Mesothelial cell of epicardium (in vitro differentiated cells): ENCODE data around the gene ADGRA1. TPM values are rescaled to one million over a fixed set of nuclear protein-coding genes. Genes with fewer than 3 reads are reported as not detected.

Source experiments
- DNase-seq, 2 experiments: peaks; one replicate each; pipeline ENCODE4 v3.0.0; 2021; ENCODE audit warnings: low spot score in 2 of 2; ENCODE audit not compliant: unreplicated experiment in 2 of 2
- H3K27ac Mint-ChIP-seq: 2 replicates; pipeline ENCODE4 v1.8.0; 2021; ENCODE audit warnings: mixed read lengths
- H3K27me3 Mint-ChIP-seq: 2 replicates; pipeline ENCODE4 v1.8.0; 2021; ENCODE audit warnings: low read depth, mixed read lengths
- H3K36me3 Mint-ChIP-seq: 2 replicates; pipeline ENCODE4 v1.8.0; 2021; ENCODE audit warnings: mixed read lengths
- H3K4me1 Mint-ChIP-seq: 2 replicates; pipeline ENCODE4 v1.8.0; 2021; ENCODE audit warnings: mixed read lengths
- H3K4me3 Mint-ChIP-seq: 2 replicates; pipeline ENCODE4 v1.8.0; 2021; ENCODE audit warnings: mild to moderate bottlenecking, moderate library complexity, mixed read lengths
- H3K9me3 Mint-ChIP-seq: 2 replicates; pipeline ENCODE4 v1.8.0; 2021; ENCODE audit warnings: mixed read lengths
- total RNA-seq: library from RNA; stranded (reverse); gene quantifications from 3 replicates; pipeline ENCODE4 v1.2.1, GENCODE V29; 2021
- TF ChIP-seq, protein P1 (sequence below): fragments of 200-600 bp; sonication (generic); IDR thresholded peaks from one replicate; pipeline ENCODE4 v1.5.0; 2021; ENCODE audit warnings: antibody characterized with exemption; ENCODE audit not compliant: unreplicated experiment

The ADGRA1 gene
- total RNA-seq, 1 donor from 2014 or later, result not detected

DNA sequence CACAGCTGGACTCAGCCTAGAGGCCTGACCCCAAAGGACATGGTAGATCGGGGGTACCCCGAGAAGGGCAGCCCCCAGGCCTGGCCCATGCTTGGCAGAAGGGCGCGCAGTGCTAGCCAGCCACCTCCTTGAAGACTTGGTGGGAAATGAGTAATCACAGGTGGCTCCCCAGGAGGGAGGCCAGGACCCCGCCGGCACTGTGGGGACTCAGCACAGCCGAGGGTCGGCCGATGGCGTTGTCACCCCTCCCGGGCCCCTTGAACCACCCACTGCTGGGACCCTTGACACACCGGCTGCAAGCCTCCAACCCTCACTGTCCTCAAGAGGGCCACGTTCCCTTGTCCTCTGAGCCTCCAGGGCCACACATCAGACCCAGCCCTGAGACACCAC is 27.7 kb downstream of the ADGRA1 start:
- no peak overlapping the region for H3K27ac Mint-ChIP-seq
- no peak for DNase-seq
- H3K27me3 Mint-ChIP-seq, result peaks cover 10% of the 10 kb centered on the region
- H3K9me3 Mint-ChIP-seq, result peaks cover 19% of the 10 kb centered on the region
- H3K36me3 Mint-ChIP-seq, result no peaks in the 10 kb centered on the region
- TF ChIP-seq, protein P1, sequence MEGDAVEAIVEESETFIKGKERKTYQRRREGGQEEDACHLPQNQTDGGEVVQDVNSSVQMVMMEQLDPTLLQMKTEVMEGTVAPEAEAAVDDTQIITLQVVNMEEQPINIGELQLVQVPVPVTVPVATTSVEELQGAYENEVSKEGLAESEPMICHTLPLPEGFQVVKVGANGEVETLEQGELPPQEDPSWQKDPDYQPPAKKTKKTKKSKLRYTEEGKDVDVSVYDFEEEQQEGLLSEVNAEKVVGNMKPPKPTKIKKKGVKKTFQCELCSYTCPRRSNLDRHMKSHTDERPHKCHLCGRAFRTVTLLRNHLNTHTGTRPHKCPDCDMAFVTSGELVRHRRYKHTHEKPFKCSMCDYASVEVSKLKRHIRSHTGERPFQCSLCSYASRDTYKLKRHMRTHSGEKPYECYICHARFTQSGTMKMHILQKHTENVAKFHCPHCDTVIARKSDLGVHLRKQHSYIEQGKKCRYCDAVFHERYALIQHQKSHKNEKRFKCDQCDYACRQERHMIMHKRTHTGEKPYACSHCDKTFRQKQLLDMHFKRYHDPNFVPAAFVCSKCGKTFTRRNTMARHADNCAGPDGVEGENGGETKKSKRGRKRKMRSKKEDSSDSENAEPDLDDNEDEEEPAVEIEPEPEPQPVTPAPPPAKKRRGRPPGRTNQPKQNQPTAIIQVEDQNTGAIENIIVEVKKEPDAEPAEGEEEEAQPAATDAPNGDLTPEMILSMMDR, result no peak
- H3K4me1 Mint-ChIP-seq, result no peaks in the 10 kb centered on the region
- H3K4me3 Mint-ChIP-seq, result no peak overlapping the region

DNA sequence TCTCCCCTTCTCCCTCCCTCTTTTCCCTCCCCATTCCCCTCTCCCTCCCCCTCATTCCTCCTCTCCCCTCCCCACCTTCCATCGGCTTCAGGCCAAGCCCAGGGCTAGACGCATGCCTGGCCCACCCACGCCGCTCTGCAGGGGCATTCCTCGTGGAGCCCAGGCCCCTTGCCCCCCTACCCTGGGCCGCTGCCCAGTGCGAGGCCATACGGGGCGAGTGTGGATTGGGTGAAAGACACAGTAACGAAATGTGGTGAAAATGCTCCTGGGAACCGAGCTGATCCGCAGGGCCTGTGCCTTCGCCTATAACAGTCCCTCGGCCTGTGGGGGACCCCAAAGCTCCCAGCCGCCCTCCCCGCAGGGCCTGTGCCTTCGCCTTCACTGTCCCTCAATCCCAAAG is 28.3 kb downstream of the ADGRA1 start:
- TF ChIP-seq, protein P1, result no peak
- Mint-ChIP-seq H3K27me3 (peaks cover 11% of the 10 kb centered on the region), H3K9me3 (peaks cover 22% of the 10 kb centered on the region), H3K4me3 (no peak overlapping the region), H3K36me3 (no peaks in the 10 kb centered on the region), H3K4me1 (no peaks in the 10 kb centered on the region), H3K27ac (no peak overlapping the region)
- no peak for DNase-seq

DNA sequence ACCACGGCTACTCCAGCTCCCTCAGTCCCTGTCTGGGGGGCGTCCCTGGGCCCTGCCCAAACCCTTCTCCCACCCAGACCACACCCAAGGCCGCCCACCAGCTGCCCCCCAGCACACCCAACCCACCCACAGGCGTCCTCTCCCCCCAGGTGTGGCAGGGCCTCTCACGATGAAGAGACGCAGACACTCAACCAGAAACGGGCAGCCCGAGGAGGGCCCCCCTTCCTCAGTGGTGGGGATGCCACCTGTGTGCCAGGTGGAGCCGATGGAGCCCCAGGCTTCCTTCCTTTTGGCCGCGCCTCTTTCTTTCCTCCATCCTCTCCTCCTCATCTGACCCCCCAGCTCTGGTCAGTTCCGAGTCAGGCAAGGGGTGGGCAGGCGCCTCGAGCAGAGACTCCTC is 28.7 kb downstream of the ADGRA1 start:
- no peaks in the 10 kb centered on the region for H3K4me1 Mint-ChIP-seq
- peaks cover 11% of the 10 kb centered on the region for H3K27me3 Mint-ChIP-seq
- no peak overlapping the region for H3K27ac Mint-ChIP-seq

DNA sequence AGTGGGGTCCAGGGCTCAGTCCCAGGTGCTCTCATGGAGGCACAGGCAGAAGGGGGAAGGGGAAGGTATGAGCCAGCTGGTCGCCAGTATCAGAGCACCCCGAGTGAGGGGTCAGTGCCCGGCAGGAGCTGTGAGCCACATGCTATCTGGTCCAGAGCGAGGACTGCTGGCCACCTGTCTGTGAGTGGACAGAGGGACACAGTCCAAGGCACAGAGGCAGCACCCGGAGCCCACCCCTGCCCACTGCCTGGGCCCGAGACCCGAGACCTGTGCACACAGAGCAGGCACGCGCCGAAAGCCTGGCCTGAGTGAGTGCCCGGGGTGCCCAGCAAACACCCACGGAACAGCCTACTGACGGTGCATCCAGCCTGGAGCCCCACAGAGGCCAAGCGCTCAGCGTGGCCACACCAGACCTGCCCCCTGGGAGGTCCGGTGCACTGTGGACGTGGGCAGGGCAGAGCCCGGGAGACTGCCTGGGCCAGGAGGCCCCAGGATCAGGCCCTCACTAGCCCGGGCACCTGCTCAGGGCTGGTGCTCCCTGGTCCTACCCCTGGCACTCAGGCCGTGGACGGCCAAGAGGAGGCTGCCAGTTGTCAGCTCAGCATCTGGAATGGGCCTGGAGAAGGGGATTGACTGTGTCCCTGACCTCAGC is 29.4 kb downstream of the ADGRA1 start:
- Mint-ChIP-seq H3K9me3 (peaks cover 18% of the 10 kb centered on the region), H3K4me1 (no peaks in the 10 kb centered on the region), H3K36me3 (no peaks in the 10 kb centered on the region), H3K27me3 (peaks cover 11% of the 10 kb centered on the region), H3K27ac (no peak overlapping the region), H3K4me3 (no peak overlapping the region)
- DNase-seq, result no peak
- TF ChIP-seq, protein P1, result no peak

More for the DNA sequence above, 28.7 kb downstream of the ADGRA1 start:
- TF ChIP-seq, protein P1, result no peak
- Mint-ChIP-seq H3K36me3 (no peaks in the 10 kb centered on the region), H3K4me3 (no peak overlapping the region), H3K9me3 (peaks cover 22% of the 10 kb centered on the region)
- no peak for DNase-seq

DNA sequence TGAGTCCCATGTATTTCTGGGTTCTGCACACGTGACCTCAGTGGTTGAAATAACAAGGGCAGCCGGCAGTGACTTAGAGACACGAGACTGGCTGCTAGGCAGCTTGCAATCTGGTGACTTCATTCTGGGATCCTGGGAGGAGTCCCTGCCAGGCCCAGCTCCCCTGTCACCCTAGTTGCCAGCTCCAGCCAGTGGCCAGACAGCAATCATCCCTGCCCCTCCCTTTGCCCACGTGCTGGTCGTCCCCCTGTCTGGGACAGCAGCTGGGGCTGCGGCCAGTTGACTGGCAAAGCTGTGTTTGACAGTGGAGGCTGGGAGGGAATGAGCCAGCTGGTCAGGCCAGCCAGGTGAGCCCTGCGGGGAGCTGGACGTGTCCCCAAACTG is 30.0 kb downstream of the ADGRA1 start:
- Mint-ChIP-seq H3K36me3 (no peaks in the 10 kb centered on the region), H3K4me1 (no peaks in the 10 kb centered on the region), H3K4me3 (no peak overlapping the region), H3K9me3 (peaks cover 17% of the 10 kb centered on the region), H3K27me3 (peaks cover 13% of the 10 kb centered on the region), H3K27ac (no peak overlapping the region)
- TF ChIP-seq, protein P1, result no peak
- DNase-seq, result no peak
